ENCODE data around the gene PRR20G. TPM values are rescaled to one million over a fixed set of nuclear protein-coding genes. Genes with fewer than 3 reads are reported as not detected.

The PRR20G gene
- total and polyA plus RNA-seq, 3 donors from 2014 or later, result 9.1 to 12.8 (median 10.5) TPM

- no peak for DNase-seq
- Histone ChIP-seq H3K27ac (no peak overlapping the region), H3K27me3 (no peaks in the 10 kb centered on the region), H3K4me3 (no peak overlapping the region), H3K9me3 (no peaks in the 10 kb centered on the region), H3K4me1 (no peaks in the 10 kb centered on the region), H3K36me3 (ENCODE audit: low read depth, missing control alignments) (no peaks in the 10 kb centered on the region)
- intact Hi-C loops (cut with DNase I; ENCODE audit: low total_unique reads), result no loop called here
- 91% methylated on average over 7 to 9 of the region's 9 CpGs for WGBS, 2 donors
- no peak for TF ChIP-seq POLR2A (IDR thresholded peaks at IDR 0.05)
- TF ChIP-seq CTCF (IDR thresholded peaks at IDR 0.05), result no peak
These were observed 33.1 kb downstream of the PRR20G start for GRCh38 chr3:127254730-127255129.

- TF ChIP-seq POLR2A (IDR thresholded peaks at IDR 0.05) (no peak), CTCF (IDR thresholded peaks at IDR 0.05) (no peak)
- Histone ChIP-seq H3K9me3 (no peaks in the 10 kb centered on the region), H3K4me1 (no peaks in the 10 kb centered on the region), H3K36me3 (ENCODE audit: low read depth, missing control alignments) (no peaks in the 10 kb centered on the region), H3K4me3 (no peak overlapping the region), H3K27ac (no peak overlapping the region), H3K27me3 (no peaks in the 10 kb centered on the region)
- WGBS, 2 donors, result 58 to 81% methylated on average over 10 of the region's 10 CpGs
- intact Hi-C loops (cut with DNase I; ENCODE audit: low total_unique reads), result no loop called here
- DNase-seq, result no peak
These were observed 33.7 kb downstream of the PRR20G start for GRCh38 chr3:127254033-127254644.

GRCh38 chr3:127253491-127253890, 34.4 kb downstream of the PRR20G start:
- no peaks in the 10 kb centered on the region for H3K9me3 ChIP-seq
- H3K4me3 ChIP-seq, result no peak overlapping the region
- no peak overlapping the region for H3K27ac ChIP-seq
- H3K4me1 ChIP-seq, result no peaks in the 10 kb centered on the region
- TF ChIP-seq POLR2A (IDR thresholded peaks at IDR 0.05), result no peak
- intact Hi-C loops (cut with DNase I; ENCODE audit: low total_unique reads), result no loop called here
- no peaks in the 10 kb centered on the region for H3K27me3 ChIP-seq
- H3K36me3 ChIP-seq (ENCODE audit: low read depth, missing control alignments), result no peaks in the 10 kb centered on the region
- no peak for DNase-seq
- 93 to 95% methylated on average over 7 of the region's 7 CpGs for WGBS, 2 donors

GRCh38 chr3:127252446-127252845, 35.4 kb downstream of the PRR20G start:
- intact Hi-C loops (cut with DNase I; ENCODE audit: low total_unique reads), result no loop called here
- TF ChIP-seq CTCF (IDR thresholded peaks at IDR 0.05), result no peak
- Histone ChIP-seq H3K27ac (no peak overlapping the region), H3K4me3 (no peak overlapping the region), H3K9me3 (no peaks in the 10 kb centered on the region), H3K36me3 (ENCODE audit: low read depth, missing control alignments) (no peaks in the 10 kb centered on the region), H3K27me3 (no peaks in the 10 kb centered on the region), H3K4me1 (no peaks in the 10 kb centered on the region)
- no peak for DNase-seq
- WGBS, 2 donors, result 67 to 68% methylated on average over 1 to 2 of the region's 2 CpGs

GRCh38 chr3:127250032-127250431, 37.8 kb downstream of the PRR20G start:
- Histone ChIP-seq H3K4me1 (no peaks in the 10 kb centered on the region), H3K36me3 (ENCODE audit: low read depth, missing control alignments) (no peaks in the 10 kb centered on the region), H3K4me3 (no peak overlapping the region), H3K9me3 (no peaks in the 10 kb centered on the region), H3K27me3 (no peaks in the 10 kb centered on the region), H3K27ac (no peak overlapping the region)
- DNase-seq, result no peak
- intact Hi-C loops (cut with DNase I; ENCODE audit: low total_unique reads), result no loop called here
- 45 to 56% methylated on average over 1 of the region's 1 CpG for WGBS, 2 donors
- no peak for TF ChIP-seq CTCF (IDR thresholded peaks at IDR 0.05)
